WERI-Rb-1 (cell line): Measurements from ENCODE around the gene RAB10.
"Not testable (repeated sequence)": the region's sequence is repeated elsewhere in the genome, so short reads cannot be mapped to it uniquely, and the experiment has no call there.

Source experiments
- DNase-seq: peaks from one replicate; pipeline ENCODE4 v3.0.0-alpha.2; 2020
- H3K27ac ChIP-seq: fragments of 250-450 bp; sonication (Bioruptor Pico); 2 replicates; pipeline ENCODE4 v1.5.1; 2020; ENCODE audit warnings: mild to moderate bottlenecking, moderate library complexity
- H3K27me3 ChIP-seq: fragments of 250-450 bp; sonication (Bioruptor Pico); 2 replicates; pipeline ENCODE4 v1.5.1; 2021; ENCODE audit warnings: mild to moderate bottlenecking, low read depth, moderate library complexity; ENCODE audit not compliant: insufficient read depth, severe bottlenecking
- H3K36me3 ChIP-seq: fragments of 250-450 bp; sonication (Bioruptor Pico); 2 replicates; pipeline ENCODE4 v1.5.1; 2020; ENCODE audit warnings: mild to moderate bottlenecking, moderate library complexity
- H3K4me3 ChIP-seq: 2 replicates; pipeline ENCODE4 v1.5.1; 2011; ENCODE audit warnings: low read depth, mild to moderate bottlenecking, control low read depth, low read length
- H3K9me3 ChIP-seq: fragments of 250-450 bp; sonication (Bioruptor Pico); 2 replicates; pipeline ENCODE4 v1.5.1; 2021; ENCODE audit warnings: mild to moderate bottlenecking, moderate library complexity; ENCODE audit not compliant: severe bottlenecking
- TF ChIP-seq, protein P1 (sequence below): IDR thresholded peaks from 2 replicates; pipeline ENCODE4 v1.5.1; 2011; ENCODE audit warnings: low read depth, mild to moderate bottlenecking, control low read depth, inconsistent platforms, low read length

Gene RAB10

GRCh38 chr2:26095758-26096157 is 61.9 kb downstream of the RAB10 start:
- no peak for DNase-seq
- Histone ChIP-seq H3K4me3 (no peak overlapping the region), H3K9me3 (no peaks in the 10 kb centered on the region), H3K27me3 (no peaks in the 10 kb centered on the region), H3K27ac (no peak overlapping the region), H3K36me3 (peaks cover 17% of the 10 kb centered on the region; the same call in 1 of the 2 replicates)
- TF ChIP-seq, protein P1, sequence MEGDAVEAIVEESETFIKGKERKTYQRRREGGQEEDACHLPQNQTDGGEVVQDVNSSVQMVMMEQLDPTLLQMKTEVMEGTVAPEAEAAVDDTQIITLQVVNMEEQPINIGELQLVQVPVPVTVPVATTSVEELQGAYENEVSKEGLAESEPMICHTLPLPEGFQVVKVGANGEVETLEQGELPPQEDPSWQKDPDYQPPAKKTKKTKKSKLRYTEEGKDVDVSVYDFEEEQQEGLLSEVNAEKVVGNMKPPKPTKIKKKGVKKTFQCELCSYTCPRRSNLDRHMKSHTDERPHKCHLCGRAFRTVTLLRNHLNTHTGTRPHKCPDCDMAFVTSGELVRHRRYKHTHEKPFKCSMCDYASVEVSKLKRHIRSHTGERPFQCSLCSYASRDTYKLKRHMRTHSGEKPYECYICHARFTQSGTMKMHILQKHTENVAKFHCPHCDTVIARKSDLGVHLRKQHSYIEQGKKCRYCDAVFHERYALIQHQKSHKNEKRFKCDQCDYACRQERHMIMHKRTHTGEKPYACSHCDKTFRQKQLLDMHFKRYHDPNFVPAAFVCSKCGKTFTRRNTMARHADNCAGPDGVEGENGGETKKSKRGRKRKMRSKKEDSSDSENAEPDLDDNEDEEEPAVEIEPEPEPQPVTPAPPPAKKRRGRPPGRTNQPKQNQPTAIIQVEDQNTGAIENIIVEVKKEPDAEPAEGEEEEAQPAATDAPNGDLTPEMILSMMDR: no peak

DNA sequence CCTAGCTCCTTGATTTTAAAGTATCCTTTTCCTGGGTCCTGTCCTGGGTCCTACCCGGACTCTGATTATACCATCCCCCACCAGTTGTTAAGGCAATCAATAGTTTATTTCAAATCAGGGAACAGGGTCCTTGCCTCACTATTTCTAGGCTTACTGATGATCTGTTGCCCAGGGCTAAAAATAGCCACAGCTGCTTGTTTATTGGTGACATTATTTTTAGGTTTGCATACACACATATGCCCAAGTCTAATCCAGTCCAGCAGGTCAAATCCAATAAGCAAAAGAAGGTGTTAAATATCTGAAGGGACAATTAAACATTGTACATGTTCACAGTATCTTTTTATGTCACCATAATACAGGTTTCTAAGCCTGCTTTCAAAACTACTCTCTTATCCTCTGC is 66.0 kb downstream of the RAB10 start:
- DNase-seq: no peak
- no peaks in the 10 kb centered on the region for H3K27me3 ChIP-seq
- TF ChIP-seq, protein P1: no peak
- peaks cover 42% of the 10 kb centered on the region for H3K36me3 ChIP-seq
- H3K27ac ChIP-seq: peak overlapping the region; percentile 11; the same call in 1 of the 2 replicates
- no peak overlapping the region for H3K4me3 ChIP-seq
- H3K9me3 ChIP-seq: peaks cover 4% of the 10 kb centered on the region

DNA sequence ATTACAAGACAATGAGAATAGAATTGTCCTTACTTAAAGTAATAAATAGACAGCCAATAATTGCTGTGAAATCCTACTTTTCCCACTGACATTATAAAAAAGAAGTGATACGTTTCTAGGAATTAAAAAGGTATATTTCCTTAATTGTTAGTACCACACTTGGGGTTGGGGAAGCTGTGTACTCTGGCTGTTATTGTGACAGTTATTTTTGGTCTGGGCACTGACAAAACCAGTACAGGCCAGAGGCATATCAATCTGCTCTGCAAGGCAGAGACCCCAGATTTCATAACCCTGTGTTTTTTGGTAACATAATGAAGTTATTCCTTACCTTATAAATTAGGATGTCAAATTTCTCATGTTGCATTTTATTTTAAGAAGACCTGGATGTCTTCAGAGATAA is 66.5 kb downstream of the RAB10 start:
- TF ChIP-seq, protein P1: no peak
- no peak for DNase-seq
- H3K4me3 ChIP-seq: no peak overlapping the region
- no peak overlapping the region for H3K27ac ChIP-seq
- peaks cover 46% of the 10 kb centered on the region for H3K36me3 ChIP-seq
- H3K27me3 ChIP-seq: no peaks in the 10 kb centered on the region
- H3K9me3 ChIP-seq: peaks cover 4% of the 10 kb centered on the region

GRCh38 chr2:26103752-26104151 is 69.9 kb downstream of the RAB10 start:
- TF ChIP-seq, protein P1: no peak
- H3K27me3 ChIP-seq: no peaks in the 10 kb centered on the region
- H3K27ac ChIP-seq: no peak overlapping the region
- H3K36me3 ChIP-seq: peaks cover 45% of the 10 kb centered on the region
- no peak overlapping the region for H3K4me3 ChIP-seq
- H3K9me3 ChIP-seq: peaks cover 4% of the 10 kb centered on the region
- no peak for DNase-seq

- H3K36me3 ChIP-seq: peaks cover 69% of the 10 kb centered on the region
- not testable (repeated sequence) for DNase-seq, H3K27me3 ChIP-seq, H3K4me3 ChIP-seq, H3K27ac ChIP-seq, H3K9me3 ChIP-seq
Observed at GRCh38 chr2:26108701-26109100, 74.8 kb downstream of the RAB10 start.

DNA sequence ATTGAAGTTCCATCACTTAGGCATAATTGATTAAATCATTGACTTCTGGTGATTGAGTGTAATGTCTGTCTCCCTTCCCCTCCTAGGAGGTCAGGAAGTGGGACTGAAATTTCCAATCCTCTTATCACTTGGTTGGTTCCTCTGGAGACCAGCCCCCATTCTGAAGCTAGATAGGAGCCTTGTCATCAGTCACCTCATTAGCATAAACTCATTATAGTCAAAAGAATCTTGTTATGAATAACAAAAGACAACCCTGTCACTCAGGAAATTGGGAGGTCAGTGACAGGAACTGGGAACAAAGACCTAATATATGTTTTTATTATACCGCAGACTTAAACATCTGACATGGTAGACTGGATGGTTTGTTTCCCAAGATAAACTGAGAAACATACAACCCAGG is 78.3 kb downstream of the RAB10 start:
- Histone ChIP-seq H3K9me3 (no peaks in the 10 kb centered on the region), H3K4me3 (no peak overlapping the region), H3K27me3 (no peaks in the 10 kb centered on the region), H3K36me3 (peaks cover 49% of the 10 kb centered on the region), H3K27ac (no peak overlapping the region)
- TF ChIP-seq, protein P1: no peak
- no peak for DNase-seq
